ENCODE results near the gene IGF2BP2.
A peak's percentile ranks its signal among the peaks of the same experiment; 100 is the strongest.
"Not testable (repeated sequence)": the region's sequence is repeated elsewhere in the genome, so short reads cannot be mapped to it uniquely, and the experiment has no call there.

The IGF2BP2 gene

GRCh38 chr3:185825639-185826481 lies 1.0 kb upstream of the IGF2BP2 start:
- peak overlapping the region; percentile 51; the same call in 1 of the 2 replicates for H3K4me3 ChIP-seq (ENCODE audit: low read length)
- no peak for TF ChIP-seq ZNF274 (IDR thresholded peaks at IDR 0.05; ENCODE audit: low read depth, low read length)

- H3K4me3 ChIP-seq (ENCODE audit: low read length) = peak overlapping the region; percentile 62
- TF ChIP-seq ZNF274 (IDR thresholded peaks at IDR 0.05; ENCODE audit: low read depth, low read length) = no peak
Observed at GRCh38 chr3:185824051-185825005, 514 bp downstream of the IGF2BP2 start.

GRCh38 chr3:185823078-185824044 lies 1.5 kb downstream of the IGF2BP2 start:
- H3K4me3 ChIP-seq (ENCODE audit: low read length) = peak overlapping the region; percentile 43

GRCh38 chr3:185822221-185823000 lies 2.4 kb downstream of the IGF2BP2 start:
- H3K4me3 ChIP-seq (ENCODE audit: low read length) = peak overlapping the region; percentile 43; the same call in 1 of the 2 replicates
- no peak for TF ChIP-seq ZNF274 (IDR thresholded peaks at IDR 0.05; ENCODE audit: low read depth, low read length)

More at GRCh38 chr3:185823078-185824044, 1.5 kb downstream of the IGF2BP2 start:
- no peak for TF ChIP-seq ZNF274 (IDR thresholded peaks at IDR 0.05; ENCODE audit: low read depth, low read length)

- no peak for TF ChIP-seq ZNF274 (IDR thresholded peaks at IDR 0.05; ENCODE audit: low read depth, low read length)
- no peak overlapping the region for H3K4me3 ChIP-seq (ENCODE audit: low read length)
Observed at GRCh38 chr3:185820973-185821758, 3.7 kb downstream of the IGF2BP2 start.

GRCh38 chr3:185818267-185818875 lies 6.5 kb downstream of the IGF2BP2 start:
- no peak overlapping the region for H3K4me3 ChIP-seq (ENCODE audit: low read length)
- no peak for TF ChIP-seq ZNF274 (IDR thresholded peaks at IDR 0.05; ENCODE audit: low read depth, low read length)

GRCh38 chr3:185815391-185816282 lies 9.2 kb downstream of the IGF2BP2 start:
- TF ChIP-seq ZNF274 (IDR thresholded peaks at IDR 0.05; ENCODE audit: low read depth, low read length) = no peak
- H3K4me3 ChIP-seq (ENCODE audit: low read length) = no peak overlapping the region

- H3K4me3 ChIP-seq (ENCODE audit: low read length) = no peak overlapping the region
- no peak for TF ChIP-seq ZNF274 (IDR thresholded peaks at IDR 0.05; ENCODE audit: low read depth, low read length)
Observed at GRCh38 chr3:185813691-185814215, 11.1 kb downstream of the IGF2BP2 start.

- TF ChIP-seq ZNF274 (IDR thresholded peaks at IDR 0.05; ENCODE audit: low read depth, low read length) = no peak
- no peak overlapping the region for H3K4me3 ChIP-seq (ENCODE audit: low read length)
Observed at GRCh38 chr3:185813205-185813604, 11.6 kb downstream of the IGF2BP2 start.

GRCh38 chr3:185807445-185808068 lies 17.3 kb downstream of the IGF2BP2 start:
- H3K4me3 ChIP-seq (ENCODE audit: low read length) = no peak overlapping the region
- no peak for TF ChIP-seq ZNF274 (IDR thresholded peaks at IDR 0.05; ENCODE audit: low read depth, low read length)

GRCh38 chr3:185798831-185799110 lies 26.1 kb downstream of the IGF2BP2 start:
- not testable (repeated sequence) for H3K4me3 ChIP-seq (ENCODE audit: low read length)
